GM12891 (cell line): ENCODE results near the gene TMEM184B.

Experiments used
- PAX5 ChIP-seq: IDR thresholded peaks from 2 replicates; pipeline ENCODE4 v1.6.1; 2011; ENCODE audit warnings: low read length, moderate library complexity, mild to moderate bottlenecking; ENCODE audit not compliant: insufficient read depth, severe bottlenecking
- POLR2A ChIP-seq: IDR thresholded peaks from 2 replicates; pipeline ENCODE4 v1.6.1; 2011; ENCODE audit warnings: low read depth, low read length, control low read depth
- POLR2AphosphoS5 ChIP-seq: IDR thresholded peaks from 2 replicates; pipeline ENCODE4 v1.6.1; 2011; ENCODE audit warnings: low read depth, low read length, control low read depth
- POU2F2 ChIP-seq: IDR thresholded peaks from 2 replicates; pipeline ENCODE4 v1.6.1; 2011; ENCODE audit warnings: low read depth, mild to moderate bottlenecking, control low read depth, low read length, moderate library complexity
- TAF1 ChIP-seq: IDR thresholded peaks from 2 replicates; pipeline ENCODE4 v1.6.1; 2011; ENCODE audit warnings: low read depth, low read length, control low read depth

- TF ChIP-seq TAF1 (no peak), PAX5 (no peak), POLR2AphosphoS5 (no peak), POLR2A (no peak), POU2F2 (no peak)
Measured at GRCh38 chr22:38259370-38259769, 13.4 kb downstream of the TMEM184B start.
